SHP77 treated with DMSO at 0.1 percent for 48 hours (cell line): ENCODE data around the gene MUC22.
"Not testable (repeated sequence)": the region's sequence is repeated elsewhere in the genome, so short reads cannot be mapped to it uniquely, and the experiment has no call there.

Experiments used
- DNase-seq: peaks from one replicate; lab custom pipeline; 2025; lab: John Stamatoyannopoulos, UW

The MUC22 gene

DNA sequence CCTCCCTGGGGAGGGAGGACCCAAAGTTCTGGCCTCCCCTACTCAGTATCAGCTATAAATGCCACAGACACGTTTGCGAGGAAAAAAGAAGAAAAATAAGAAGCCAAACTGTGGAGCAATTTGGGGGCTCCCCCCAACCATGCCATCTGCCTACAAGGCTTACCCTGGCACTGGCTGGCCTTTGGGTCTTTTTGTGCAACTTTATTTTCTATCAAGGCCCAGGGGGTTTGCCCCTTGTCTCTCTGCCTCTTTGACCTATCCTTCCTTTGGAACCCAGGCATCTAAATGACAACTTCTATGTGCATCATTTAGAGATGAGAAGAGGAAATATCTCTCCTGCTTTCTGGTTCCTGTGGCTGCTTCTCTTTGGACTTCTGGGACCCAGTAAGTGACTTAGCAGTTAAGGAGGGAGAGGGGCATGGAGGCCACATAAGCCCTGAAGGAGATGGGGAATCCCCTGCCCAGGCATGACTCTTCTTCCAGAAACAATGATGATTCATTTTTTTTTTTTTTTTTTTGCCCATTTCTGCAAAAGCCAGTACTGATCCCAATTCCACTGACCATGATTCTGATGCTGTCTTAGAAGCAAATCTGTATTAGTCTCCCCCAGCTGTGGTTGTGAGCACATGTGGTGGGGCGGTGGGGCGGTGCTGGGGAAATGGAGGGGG is at the start of gene MUC22:
Gene MUC22 (plus strand): TSS at position 82 of the 668 bp plus-strand sequence. CDS start 233 bp downstream, at position 315.
- no peak for DNase-seq

DNA sequence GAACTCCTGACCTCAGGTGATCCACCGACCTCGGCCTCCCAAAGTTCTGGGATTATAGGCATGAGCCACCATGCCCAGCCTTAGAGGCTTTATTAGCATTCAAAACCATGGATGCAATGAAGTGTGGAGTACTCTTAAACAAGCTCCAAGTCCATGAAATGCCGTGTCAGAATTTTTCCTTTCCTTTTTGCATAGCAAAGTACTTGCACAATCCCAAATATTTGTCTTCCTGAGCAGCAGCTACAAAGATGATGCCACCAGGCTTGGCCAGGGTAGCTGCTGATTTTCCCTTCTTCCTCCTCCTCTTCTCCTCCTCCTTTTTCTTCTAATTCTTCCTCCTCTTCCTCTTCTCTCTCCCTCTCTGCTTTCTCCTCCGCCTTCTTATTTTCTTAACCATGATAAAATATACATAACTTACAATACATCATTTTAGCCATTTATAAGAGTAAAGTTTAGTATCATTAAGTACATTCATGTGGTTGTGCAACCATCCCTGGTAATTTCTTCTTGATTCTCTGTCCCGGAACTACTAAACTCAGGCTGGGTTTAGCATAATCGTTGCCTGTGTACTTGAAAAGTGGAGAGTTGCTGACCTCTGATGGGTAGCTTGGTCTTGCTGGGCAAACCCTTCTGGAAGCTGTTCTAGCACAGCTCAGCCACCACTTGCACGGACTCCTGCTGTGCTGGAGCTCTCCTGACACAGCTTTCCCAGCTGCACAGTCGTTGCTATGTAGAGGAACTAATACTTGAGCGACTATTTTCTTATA is 49.2 kb upstream of the MUC22 start:
- no peak for DNase-seq

DNA sequence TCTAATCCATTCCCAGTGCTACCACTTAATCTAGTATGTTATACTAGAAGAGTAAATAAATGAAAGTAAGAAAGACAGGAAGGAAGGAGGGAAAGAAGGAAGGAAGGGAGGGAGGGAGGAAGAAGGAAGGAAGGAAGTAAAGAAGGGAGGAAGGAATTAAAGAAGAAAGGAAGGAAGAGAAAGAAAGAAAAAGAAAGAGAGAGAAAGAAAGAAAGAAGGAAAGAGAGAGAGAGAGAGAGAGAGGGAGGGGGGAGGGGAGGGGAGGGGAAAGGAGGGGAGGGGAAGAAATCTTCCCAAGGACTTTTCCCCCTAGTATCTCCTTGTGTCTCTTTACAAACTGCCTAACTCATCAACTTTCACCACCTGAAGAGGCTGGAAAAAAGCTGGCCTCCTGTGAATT is 47.6 kb upstream of the MUC22 start:
- DNase-seq, result no peak

DNA sequence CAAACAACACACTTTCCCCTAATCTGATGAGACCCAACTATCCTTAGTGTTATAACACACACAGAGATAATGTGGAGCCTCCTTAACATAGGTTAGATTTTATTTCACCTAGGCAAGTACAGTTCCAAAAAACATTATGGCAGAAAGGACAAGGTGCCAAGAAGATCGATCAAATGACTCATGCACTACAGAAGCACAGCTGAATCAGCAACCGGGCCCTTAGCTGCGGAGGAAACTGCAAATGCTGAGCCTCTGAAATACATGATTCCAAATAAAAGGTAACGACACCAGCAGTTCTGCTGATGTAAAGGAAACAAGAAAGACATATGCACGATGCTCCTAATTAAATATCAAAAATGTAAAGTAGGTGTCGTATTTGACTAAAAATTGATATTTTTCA is 46.6 kb upstream of the MUC22 start:
- no peak for DNase-seq

DNA sequence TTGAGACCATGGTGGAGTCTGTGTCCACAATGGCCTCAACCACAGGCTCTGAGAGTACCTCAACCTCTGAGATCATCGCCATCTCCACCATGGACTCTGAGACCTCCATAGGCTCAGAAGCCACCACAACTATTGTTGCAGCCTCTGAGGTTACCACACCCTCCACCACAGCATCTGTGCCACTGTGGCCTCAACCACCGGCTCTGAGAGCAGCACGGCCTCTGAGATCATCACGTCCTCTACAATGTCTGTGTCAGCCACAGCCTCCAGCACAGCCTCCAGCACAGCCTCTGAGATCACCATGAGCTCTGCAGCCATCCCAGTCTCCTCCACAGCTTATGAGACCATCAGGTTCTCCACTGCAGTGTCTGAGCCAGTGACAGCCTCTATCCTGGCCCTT is 46.2 kb upstream of the MUC22 start:
- DNase-seq, result no peak

DNA sequence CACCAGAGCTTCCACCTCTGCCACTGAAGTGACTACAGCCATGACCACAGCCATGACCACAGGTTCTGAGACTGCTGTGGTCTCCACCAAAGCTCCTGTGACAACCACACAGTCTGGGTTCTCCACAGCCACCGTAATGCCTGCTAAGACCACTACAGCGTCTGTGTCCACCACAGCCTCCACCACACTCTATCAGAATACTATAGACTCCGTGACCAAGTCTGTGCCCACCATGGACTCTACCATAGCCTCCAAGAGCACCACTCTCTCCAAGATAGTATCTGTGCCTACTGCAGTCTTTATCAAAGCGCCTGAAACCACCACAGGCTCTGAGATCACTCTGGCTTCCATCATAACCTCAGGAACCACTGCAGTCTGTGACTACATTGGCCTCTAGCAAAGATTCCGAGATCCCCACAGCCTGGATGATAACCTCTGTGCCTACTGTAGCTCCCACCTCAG is 45.1 kb upstream of the MUC22 start:
- no peak for DNase-seq

DNA sequence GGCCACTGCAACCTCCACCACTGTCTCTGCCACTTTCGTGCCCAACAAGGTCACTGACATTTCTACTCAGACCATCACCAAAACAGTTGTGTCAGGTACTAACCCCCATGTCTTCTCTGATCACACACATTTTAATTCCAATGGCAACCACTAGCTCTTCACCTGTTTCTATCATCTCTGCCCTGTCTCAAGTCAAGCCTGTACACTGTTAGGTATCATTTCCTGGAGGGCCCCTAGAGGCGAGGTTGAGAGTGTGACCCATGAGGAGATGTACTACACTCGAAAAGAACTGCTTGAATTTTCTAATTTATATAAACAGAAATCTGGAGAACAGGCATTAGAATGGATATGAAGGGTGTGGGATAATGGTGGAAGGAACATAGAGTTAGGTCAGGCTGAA is 44.1 kb upstream of the MUC22 start:
- DNase-seq, result no peak

DNA sequence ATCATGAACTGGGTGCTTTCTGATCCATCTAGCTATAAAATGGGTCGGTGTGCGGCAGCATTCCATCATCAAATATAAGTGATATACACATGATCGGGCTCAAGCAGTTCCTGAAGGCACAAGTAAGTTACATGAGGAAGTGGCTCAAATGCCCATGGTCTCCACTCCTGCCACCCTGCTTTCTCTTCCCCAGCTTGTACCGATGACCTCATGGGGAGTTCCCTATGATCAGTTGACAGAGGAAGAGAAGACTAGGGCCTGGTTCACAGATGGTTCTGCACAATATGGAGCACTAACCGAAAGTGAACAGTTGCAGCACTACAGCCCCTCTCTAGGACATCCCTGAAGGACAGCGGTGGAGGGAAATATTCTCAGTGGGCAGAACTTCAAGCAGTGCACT is 41.1 kb upstream of the MUC22 start:
- not testable (repeated sequence) for DNase-seq

DNA sequence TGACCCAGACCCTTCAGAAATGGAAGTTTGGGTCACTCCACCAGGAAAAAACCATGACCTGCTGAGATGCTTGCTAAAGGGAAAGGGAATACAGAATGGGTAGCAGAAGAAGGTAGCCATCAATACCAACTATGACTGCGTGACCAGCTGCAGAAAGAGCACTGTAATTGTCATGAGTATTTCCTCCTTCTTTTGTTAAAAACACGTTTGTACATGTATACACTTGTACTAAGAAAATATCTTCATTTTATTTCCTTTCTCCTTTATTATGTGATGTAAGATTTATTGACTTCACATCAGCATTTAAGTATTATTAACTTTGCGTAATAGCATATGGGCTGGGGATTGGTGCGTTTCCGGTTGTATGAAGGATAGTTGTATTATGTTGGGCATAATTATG is 39.3 kb upstream of the MUC22 start:
- DNase-seq, result no peak

DNA sequence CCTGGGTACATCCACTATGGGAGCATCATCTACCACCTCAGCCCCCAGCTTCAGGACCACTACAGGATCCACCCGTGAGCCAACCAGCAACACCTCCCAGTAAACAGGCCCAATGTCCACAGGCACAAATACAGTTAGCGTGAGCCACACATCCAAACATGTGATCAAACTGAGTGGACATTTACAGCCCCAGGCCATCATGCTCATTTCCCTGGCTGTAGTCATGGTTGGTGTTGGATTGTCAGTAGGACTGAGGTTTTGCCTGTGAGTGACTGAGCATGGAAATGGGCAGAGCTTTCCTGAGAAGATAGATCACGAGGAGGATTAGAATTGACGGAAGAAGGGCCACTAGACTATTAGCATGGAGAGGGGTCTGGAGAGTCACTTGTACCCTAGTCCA is 37.5 kb upstream of the MUC22 start:
- no peak for DNase-seq

DNA sequence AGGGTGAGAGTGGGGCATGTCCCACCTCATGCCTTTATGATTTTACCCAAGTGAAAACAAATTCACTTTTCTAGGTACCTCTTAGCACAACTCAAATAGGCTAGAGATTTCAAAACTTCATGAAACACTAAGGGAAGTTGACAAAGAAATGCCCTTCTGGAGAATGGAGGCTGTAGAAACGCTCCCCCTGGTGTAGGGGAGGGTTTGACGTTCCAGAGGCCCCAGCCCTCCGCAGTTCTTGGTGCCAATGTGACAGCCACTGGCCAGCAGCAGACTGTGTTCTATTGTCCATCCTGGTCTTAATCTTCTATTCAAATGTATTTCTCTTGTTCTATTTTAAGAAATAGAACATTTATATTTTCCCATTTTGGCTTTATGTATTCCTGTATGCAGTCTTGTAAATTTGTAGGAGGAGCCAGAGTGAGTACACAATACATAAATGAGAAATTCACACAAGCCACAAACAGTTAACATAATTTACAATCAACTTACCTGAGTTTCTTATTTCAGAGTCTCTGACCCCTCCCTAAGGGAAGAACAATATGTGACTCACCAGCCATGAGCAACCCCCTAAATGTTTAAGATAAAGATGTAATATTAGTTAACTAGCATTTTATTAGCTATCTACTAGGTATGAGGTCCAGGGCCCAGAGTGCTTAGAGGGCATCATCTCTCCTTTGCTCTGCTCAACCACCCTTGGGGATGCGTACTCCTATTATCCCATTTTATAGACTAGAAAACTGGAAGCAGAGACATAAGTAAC is 35.6 kb upstream of the MUC22 start:
- DNase-seq, result no peak

DNA sequence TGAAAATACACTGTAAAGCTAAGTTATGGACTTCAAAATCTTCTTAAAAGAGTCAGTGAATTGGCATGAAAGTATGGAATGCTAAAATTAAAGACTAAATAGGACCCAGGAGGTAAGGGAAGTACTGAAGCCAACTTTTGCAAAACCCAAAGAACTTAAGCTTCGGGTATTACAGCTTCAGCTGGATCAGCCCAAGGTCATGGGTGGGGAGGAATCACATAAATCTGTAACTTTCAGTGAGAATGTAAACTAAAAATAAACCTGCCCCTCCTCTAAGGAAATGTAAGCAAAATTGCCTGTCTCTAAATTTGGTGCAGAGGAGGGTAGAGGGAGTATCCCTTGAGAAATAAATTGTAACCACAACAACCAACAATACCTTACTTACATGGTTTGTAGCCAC is 31.1 kb upstream of the MUC22 start:
- no peak for DNase-seq

DNA sequence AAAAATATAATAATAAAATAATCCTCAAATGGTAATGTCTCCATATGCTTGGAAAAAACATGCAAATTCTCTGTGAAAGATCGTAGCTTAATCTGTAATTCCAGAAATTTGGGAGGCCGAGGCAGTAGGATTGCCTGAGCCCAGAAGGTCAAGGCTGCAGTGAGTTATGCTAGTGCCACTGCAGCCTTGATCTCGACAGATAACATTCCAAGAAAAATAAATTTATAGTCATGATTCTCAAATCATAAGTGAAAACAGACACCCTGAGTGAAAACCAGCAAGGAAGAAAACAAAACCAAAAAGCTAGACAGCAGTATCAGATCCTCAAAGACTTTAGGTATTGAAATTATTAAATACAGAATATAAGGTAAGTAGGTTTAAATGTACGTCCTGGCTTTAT is 30.6 kb upstream of the MUC22 start:
- DNase-seq, result no peak

DNA sequence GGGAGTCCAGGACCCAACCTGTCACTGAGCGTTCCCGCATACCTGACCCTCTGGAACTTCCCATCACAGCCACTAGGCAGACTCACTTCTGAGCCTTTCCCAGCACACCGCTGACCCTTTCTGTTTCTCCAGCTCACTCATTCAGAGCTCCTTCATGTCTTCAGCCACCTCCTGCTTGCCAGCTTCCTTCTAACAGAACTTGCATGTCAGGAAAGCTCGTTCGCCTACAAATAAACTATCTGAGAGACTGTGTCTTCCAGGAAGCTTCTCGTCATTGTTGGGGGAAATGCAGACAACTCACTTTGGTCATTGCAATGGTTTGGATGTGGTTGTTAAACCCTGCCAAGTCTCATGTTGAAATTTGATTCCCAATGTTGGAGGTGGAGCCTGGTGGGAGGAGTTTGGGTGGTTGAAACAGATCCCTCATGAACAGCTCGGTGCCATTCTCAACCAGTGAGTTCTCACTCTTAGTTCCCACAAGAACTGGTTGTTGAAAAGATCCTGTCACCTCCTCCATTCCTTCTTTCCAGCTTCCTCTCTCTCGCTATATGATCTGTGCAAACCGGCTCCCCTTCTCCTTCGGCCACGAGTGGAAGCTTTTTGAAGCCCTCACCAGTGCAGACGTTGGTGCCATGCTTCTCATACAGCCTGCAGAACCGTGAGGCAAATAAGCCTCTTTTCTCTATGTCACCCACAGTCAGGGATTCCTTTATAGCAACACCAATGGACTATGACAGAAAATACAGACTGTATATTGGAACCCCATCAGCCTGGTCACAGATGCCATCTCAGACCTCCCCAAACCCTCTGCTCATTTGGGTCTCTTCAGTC is 28.1 kb upstream of the MUC22 start:
- no peak for DNase-seq

DNA sequence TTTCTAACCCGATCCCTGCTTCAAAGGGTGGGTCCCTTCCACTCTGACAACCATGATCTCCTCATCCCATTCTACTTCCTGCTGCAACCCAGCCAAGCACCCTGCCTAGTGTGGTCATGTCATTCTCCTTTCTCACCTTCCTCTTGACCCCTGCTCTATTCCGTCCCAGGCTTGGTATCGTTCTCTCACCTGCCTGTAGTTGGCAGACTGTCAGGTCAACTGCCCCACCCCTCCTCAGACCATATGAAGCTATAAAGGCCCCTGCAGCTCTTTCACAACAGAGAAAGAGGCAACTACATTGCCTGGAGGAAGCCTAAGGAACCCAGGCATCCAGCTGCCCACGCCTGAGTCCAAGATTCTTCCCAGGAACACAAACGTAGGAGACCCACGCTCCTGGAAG is 26.8 kb upstream of the MUC22 start, which contains the start of gene MUC21:
Gene MUC21 (plus strand): TSS at position 280 of the 400 bp plus-strand sequence. CDS start 241 bp downstream, outside the sequence.
- DNase-seq, result no peak

DNA sequence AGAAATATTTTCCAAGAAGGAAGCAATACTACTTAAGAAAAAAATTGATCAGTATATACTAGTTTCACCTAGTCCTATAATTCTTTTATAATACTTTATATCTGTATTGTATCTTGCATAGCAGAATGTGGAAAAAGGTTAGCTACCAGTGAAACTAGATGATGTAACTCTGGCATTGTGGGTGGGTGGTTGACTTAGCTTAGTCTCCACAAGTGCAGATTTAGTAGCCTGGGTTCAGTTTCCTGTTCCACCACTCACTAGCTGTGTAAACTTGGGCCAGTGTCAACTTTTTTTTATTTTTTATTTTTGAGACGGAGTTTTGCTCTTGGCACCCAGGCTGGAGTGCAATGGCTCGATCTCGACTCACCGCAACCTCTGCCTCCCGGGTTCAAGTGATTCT is 24.8 kb upstream of the MUC22 start:
- DNase-seq, result no peak

DNA sequence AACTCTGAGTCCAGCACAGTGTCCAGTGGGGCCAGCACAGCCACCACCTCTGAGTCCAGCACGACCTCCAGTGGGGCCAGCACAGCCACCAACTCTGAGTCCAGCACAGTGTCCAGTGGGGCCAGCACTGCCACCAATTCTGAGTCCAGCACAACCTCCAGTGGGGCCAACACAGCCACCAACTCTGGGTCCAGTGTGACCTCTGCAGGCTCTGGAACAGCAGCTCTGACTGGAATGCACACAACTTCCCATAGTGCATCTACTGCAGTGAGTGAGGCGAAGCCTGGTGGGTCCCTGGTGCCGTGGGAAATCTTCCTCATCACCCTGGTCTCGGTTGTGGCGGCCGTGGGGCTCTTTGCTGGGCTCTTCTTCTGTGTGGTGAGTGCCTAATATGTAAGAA is 23.0 kb upstream of the MUC22 start:
- DNase-seq, result no peak

DNA sequence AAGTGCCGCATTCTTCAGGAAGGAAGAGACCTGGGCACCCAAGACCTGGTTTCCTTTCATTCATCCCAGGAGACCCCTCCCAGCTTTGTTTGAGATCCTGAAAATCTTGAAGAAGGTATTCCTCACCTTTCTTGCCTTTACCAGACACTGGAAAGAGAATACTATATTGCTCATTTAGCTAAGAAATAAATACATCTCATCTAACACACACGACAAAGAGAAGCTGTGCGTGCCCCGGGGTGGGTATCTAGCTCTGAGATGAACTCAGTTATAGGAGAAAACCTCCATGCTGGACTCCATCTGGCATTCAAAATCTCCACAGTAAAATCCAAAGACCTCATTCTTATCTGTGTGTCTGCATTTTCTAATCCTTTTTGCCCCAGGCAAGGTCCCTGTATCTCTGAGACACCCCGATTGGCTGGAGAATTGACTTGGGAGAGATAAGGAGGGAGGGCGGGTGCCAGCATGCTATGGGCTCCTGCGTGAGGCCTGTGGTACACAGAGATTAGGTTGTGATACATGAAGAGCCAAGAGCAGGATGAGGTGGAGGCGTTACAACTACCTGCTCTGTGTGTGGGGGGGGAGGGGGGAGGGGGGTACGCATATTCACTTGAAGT is 22.0 kb upstream of the MUC22 start:
- no peak for DNase-seq

DNA sequence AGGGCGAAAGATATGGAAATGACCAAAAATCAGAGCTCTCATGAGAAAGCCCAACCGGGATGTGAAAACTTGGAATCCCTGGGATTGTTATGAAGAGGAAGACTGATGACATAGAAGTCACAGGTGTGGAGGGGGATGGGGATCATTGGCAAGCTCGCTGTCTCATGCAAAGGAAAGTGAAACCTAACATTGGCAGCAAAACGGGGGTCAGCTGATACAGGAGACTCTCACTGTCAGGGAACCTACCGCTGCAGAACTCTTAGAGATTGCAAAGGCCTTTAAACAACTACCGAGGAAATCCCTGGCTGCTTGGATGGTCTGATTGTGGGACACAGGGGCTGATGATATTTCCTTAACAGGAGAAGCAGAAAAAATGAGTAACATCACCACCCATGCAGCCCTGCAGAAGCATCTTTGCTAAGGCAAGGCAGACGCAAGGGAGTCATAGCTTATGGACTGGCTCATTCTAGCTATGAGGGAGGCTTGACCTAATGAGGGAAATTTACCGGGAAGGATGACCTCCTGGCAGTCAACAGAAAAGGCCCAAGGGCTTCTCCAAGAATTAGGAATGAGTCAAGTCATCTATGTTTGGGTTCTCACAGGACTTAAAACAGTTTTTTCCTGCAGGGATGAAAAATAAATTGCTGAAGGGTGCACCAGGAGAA is 19.7 kb upstream of the MUC22 start:
- DNase-seq, result no peak

DNA sequence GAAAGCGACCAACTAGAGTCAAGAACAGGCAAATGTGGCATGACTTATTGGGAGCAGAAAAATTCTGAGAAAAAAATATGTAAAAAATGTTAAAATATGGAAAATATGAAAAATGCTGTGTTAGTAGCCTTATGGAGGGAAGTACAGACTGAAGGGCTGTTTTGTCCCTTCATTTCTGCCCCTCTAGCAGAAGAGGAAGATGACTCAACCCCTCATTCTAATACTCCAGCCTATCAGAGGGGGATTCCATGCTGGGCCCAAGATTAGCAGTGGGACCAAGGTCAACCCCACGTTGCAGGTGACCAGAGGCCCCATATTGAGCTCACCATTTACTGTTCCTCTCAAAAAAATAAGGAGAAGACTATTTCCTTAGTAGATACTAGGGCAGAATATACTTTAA is 18.4 kb upstream of the MUC22 start:
- DNase-seq, result no peak

DNA sequence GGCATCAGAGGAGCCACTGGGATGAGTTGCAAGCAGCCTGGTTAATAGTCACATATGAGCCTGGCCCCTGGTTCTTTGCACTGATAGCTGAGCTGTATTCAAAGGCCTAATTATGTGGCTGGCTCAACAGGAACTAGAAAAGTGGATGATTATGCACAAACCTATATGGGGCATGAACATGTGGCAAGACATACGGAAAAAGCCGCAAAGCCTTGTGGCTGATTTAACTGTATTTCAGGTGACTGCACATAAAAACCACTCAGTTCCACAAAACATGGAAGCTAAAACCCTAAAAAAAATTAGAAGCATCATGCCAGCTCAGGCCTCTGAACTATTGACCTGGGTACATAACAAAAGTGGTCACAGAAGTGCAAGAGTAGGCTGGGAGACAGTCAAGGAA is 13.0 kb upstream of the MUC22 start:
- no peak for DNase-seq
